ENCODE measurements around the gene ATP4A.
A peak's percentile ranks its signal among the peaks of the same experiment; 100 is the strongest.

Gene ATP4A

DNA sequence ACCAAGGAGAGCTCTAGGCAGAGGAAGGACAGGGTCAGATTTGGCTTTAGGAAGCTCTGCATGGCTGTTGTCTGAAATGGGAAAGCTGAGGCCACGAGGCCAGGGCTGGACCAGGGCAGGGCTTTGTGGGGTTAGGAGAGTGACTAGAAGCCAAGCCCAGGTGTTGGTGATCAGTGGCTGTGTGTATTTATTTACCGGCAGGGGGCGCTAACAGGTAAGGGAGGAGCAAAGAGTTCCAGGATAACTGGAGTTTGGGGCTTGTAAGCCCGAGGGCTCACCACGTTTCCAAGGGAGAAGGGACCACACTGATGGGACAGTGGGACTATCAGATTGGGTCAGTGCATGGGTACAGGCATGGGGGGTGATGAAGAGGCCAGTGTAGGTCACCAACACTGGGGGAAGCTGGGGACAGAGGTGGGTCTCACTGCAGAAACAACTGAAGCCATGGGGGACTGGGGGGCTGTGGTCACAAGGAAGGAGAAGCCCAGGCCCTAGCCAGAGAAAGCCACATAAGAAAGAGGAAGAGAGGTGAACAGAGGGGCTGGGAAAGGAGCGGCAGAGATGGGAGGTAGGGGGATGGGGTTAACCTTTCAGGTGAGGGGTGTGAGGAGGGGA, 14.2 kb downstream of the ATP4A start:
- peak; percentile 44 to 60 for DNase-seq

DNA sequence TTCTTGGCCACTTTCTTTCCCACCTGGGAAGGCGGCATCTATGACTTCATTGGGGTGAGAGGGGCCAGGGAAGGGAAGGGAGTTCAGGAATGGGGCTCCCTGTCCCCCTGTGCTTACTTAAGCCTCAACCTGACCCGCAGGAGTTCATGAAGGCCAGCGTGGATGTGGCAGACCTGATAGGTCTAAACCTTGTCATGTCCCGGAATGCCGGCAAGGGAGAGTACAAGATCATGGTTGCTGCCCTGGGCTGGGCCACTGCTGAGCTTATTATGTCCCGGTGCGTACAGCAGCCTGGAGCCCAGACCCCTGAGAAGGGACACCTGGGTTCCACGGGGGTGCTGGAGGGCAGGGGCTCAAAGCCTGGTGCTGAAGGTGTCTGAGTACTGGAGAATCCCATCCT, 16.9 kb downstream of the ATP4A start:
- no peak for DNase-seq

DNA sequence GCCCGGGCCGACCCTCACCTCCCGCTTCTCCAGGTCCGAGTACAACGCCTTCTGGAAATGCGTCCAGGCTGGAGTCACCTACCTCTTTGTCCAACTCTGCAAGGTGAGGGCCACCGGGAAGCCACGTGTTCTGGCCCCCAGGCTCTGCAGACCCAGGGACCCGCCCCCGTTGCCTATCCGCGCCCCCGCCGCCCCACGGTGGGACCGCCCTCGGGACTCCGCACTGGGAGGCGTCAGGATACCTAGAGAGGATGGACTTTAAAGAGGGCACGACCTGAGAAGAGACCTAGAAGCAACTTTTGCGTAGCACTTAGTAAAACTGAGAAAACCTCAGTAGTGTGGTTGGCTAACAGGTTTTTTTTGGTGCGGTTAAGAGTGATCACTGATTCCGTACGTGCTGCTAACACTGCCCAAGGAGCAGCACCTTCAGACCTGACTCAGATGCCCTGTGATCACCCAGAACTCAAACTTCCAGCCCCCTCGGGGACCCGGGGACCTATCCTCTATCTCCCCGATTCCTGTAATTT, 17.5 kb downstream of the ATP4A start:
- DNase-seq, result peak; percentile 77 to 82

DNA sequence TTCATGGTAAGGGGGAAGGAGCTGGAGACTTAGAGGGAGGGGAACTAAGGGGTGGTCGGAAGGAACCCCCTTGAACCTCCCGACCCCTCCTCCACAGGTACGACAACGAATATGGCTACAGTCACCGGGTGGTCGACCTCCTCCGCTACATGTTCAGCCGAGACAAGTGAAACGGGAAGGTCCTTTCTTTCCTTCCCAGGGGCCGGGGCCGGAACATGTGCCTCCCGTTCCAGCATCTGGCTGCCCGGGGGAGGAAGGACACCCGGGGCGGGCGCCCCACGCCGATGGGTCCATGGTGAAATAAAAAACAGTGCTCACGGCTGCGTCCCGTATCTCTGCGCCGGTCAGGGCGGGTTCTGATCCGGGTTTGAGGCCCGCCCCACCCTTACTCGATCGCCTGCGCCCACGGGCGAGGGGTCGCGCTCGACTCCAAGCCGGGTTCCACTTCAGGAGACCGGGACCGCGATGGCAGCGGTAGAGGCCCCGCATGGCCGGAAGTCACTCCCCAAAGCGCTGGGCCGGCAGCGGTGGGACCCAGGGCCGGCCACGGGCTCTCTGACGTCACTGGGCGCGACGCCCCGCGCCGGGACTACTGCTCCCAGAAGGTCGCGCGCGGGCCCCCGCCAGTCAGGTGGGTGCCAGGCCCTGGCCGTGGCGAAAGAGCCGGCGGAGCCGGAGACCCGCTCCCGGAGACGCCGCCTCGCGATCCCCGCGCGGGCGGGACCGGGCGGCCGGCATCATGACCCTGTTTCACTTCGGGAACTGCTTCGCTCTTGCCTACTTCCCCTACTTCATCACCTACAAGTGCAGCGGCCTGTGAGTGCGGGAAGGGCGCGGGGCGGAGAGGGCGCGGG, 18.2 kb downstream of the ATP4A start, which contains the start of gene TMEM147:
Gene TMEM147, plus strand, starts transcription at position 626 of the 854 bp plus-strand sequence. Its CDS starts 114 bp downstream, at position 740.
- DNase-seq, result peak; percentile 89 to 90

DNA sequence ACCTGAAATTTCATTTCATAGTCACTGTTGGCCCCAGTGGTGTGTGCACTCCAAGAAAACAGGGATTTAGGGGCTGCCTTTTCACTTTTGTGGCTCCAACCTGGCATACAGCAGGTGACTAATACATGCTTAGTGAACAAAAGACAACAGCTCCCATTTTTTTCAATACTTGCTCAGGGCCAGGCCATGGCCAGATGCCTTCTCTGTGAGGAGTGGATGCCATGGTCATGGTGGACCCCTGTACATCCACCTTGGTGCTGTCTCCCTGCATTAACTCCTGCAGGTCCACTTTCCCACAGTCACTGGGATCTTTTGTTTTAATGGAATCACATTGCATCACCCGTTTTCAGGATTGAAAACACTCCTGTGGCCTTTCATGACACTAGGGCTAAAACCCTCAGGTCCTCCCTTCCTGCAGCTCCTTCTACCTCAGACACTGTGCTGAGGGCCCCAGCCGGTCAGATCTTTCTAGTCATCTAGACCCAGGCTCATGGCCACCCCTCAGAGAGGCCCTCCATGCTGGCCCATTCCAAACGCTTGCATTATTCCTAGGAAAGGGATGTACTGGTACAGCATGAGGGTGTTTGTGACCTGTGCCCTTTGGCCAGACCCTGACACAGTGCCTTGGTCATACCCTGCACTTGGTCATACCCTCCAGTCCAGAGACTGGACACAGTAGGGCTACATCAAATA, 19.2 kb downstream of the ATP4A start:
- no peak for DNase-seq

DNA sequence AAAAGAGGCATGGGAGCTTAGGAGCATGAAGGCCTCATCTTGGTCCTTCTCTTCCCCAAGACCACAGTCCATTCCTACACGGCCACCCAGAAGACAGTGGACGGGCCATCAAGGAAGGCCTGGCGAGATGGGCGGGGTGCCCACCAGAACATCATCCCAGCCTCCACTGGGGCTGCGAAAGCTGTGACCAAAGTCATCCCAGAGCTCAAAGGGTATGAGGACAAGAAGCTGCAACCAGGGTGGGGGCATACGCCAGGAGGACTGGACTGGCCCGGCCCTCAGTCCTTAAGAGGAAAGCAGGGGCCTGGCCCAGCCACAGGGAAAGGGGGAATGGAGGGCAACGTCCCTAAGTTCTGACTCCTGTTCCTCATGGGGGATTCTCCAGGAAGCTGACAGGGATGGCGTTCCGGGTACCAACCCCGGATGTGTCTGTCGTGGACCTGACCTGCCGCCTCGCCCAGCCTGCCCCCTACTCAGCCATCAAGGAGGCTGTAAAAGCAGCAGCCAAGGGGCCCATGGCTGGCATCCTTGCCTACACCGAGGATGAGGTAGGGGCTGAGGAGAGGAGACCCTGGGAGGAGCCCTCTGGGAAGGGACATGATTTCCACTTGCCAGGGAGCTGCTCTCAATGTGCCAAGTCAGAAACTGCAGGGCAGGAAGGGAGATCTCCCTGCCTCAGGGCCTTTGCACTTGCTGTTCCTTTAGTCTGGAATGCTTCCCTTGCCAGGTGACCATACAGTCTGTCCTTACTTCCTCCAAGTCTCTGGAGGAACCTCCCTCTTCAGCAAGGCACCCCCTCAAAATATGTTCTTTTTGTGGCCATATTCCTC, 20.0 kb downstream of the ATP4A start:
- no peak for DNase-seq

DNA sequence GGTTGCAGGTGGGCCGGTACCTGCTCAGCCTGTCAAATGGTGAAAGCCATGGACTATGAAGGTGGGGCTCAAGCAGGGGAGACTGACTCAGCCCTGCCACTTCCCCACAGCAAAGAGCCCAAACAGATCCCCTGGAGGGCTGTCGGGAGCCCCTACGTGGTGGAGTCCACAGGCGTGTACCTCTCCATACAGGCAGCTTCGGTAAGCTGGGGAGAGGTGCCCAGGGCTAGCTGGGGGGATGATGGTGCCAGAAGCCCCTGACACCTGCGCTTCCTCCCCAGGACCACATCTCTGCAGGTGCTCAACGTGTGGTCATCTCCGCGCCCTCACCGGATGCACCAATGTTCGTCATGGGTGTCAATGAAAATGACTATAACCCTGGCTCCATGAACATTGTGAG, 21.2 kb downstream of the ATP4A start:
- no peak for DNase-seq

DNA sequence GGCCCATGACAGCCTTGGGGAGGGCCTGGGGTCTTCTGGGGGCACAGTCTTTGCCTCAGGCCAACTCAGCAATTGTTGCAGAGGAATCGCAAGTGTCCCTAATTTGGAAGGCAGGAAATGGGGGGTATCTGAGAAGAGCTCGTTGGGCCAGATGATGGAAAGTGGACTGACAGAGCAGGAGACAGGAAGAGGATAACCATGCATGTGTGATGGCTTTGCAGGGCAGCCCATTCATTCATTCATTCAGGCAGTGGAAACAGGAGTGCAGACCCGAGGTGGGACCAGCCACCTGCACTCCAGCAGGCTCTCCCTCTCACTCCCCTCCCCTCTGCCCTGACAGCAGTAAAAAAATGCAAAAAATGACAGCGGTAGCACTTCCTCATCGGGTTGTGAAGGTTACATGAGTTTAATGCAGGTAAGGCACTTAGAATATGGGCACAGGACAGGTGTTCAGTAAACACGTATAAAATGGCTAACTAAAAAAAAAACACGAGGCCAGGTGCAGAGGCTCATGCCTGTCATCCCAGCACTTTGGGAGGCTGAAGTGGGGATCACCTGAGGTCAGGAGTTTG, 23.0 kb downstream of the ATP4A start:
- no peak for DNase-seq

DNA sequence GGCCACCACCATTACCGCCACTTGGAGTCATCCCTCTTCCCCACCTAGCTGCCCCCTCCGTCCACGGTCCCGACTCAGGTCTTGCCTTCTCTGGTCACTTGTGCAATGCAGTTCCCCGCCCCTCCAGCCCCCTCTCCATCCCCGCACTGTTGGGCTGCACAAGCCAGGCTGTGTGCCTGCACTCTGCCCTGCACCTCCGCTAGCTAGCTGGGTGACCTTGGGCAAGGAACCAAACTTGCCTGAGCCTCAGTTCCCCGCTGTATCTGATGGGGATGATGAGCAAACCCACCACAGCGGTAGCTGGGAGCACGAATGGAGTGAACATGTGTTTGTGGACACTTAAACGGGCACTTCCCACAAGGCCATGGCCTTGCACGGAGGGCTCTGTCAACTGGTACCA, 23.6 kb downstream of the ATP4A start:
- DNase-seq, result no peak

DNA sequence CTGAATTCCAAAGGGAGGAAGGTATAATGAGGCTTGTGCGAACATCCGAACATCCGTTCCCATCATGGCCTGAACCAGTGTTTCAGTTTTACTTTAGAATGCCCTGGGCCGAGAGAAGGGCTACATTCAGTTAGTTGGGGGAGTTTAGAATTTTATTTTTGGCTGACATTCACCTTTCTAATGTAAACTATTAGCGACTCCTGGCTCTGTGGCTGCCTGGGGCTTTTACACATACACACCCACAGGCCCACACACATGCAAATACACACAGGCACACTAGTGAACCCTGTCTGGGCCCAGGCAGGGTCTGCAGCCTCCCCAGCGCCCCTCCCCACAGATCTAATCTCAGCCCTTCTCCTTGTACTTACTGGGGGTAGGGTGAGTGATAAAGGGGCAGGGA, 24.1 kb downstream of the ATP4A start:
- DNase-seq, result no peak

DNA sequence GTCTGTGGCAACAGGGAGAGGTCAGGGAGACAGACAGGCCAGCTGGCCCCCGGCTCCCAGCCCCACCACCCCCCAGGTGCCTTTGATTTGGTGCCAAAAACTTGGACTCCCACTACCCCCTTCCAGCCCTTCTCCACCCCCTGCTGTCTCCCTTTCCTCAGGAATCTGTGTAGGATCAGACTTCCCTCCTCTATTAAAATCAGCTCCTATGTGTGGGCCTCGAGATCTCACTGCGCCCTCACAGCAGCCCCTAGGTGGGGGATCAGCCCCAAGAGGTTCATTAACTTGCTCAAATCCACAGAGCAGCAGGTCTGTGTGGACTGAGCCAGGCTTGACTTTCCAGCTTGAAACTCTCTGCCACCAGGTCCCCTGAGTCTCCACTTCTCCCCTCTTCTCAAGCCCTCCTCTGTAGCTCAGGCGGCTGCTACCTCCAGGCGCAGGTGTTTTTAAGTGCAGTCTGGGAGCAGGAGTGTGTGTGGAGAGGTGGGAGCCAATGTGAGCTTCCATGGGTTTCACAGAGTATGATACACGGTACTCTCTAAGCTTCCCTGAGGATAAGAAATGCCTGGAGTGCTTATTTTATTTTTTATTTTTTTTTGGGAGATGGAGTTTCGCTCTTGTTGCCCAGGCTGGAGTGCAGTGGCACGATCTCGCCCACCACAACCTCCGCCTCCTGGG, 28.5 kb downstream of the ATP4A start:
- DNase-seq, result no peak

DNA sequence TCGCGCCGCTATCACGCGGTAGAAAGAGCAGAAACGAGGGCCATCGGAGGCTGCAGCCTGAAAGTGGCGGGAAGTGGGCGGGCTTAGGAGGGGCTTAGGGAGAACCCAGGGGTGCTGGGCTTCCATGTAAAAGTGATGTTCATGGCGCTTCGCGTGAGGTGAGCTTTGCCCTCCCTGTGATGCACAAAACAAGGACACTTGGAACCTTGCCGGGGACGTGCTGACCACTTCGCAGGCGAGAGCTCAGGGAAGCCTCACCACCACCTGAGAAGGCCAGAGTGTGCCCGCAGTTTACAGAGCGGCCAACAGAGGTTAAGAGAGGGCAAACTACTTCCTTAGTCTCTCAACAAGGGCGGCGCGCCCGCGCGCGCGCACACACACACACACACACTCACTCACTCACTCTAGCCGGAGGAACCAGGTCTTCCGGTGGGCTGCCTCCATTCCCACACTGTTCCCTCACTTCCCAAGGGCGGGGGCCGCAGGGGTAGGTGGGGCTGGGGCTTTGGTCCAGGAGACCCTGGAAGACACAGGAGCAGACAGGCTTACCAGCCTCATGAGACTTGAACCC, 29.6 kb downstream of the ATP4A start:
- peak in 1 of 2 experiments; percentile 26 for DNase-seq

DNA sequence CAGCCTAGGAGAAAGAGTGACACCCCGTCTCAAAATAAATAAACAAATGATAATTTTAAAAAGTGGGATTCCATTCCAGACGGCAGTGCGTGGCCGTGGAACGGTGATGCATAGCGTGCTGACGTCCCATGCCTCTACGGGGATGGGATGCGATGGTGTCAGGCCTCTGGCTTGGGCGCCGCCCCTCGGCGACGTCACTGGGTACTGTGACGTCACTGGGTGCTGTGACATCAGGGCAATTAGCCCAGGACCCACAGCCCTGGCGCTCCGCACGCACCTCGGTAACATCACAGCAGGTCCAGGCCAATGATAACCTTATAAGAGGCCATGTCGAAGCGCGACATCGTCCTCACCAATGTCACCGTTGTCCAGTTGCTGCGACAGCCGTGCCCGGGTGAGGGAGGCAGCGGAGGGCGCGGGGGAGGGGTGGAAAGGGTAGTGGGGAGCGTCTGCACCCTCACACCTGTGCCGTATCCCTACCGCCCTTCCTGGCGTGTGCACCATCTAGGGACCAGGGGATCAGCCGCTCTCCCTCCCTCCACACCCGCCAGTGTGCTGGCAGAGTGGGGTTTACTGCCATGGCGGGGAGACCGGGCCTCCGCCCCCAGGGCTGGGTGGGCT, 30.1 kb downstream of the ATP4A start, which contains the start of gene GAPDHS:
Gene GAPDHS, plus strand, starts transcription at position 256 of the 621 bp plus-strand sequence. Its CDS starts 72 bp downstream, at position 328.
- no peak for DNase-seq

DNA sequence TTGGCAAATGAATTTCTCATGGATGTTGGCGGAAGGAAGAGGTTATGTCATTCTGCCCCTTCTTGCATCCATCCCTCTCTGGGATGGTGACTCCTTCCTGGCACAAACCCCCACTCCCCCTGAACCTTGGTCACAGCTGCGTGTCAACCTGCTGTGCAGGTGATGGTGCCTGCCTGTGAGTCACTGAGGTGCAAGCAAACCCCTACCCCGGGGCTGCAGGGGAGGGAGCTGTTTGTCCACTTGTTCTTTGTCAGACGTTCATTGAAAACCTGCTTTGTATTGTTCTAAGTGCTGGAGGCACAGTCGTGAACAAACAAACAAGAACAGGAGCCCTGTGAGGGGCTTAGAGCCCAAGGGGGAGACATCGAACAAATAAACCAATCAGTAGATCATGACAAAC, 32.2 kb downstream of the ATP4A start:
- no peak for DNase-seq

DNA sequence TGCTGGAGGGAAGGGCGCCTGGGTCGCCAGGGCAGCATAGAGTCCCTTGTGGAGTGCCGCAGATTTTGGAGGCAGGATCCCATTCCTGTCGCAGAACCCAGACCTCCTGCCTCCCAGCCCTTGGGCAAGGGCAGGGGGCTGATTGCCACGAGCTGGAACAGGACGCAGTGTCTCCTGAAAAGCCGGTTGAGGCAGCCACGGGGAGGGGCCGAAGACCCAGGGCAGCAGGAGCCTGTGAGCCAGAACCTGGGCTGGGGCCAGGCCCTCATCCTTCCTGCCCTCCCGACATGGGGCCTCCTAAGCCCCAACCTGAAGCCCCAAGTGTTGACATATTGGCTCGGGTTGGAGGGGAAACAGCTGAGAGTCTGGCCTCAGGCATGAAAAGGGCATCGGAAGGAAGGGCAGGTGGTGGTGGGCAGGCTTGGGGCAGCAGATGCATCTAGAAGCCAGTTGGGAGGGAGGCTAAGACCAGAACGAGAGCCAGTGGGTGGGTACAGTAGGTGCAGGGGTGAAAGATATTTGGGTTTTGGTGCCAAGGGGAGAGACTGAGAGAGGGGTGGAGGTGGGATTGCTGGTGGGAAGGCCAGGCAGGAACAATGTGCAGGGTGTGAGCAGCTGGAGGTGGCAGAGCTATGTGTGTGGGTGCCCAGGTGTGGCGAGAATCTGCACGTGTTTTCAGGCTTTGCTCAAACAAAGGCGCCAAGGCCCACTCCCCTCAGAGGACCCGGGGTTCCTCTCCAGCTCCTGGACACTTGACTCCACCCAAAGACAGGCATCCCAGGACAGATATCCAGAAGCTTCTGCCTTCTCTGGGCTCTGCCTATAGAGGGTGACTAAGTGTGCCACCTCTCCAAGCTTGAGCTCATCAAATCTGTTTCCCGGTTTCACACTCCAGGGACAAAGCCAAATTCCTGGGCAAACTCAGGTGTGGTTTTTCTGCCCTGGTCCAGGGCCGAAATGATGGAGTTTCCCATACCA, 33.9 kb downstream of the ATP4A start:
- DNase-seq, result no peak

DNA sequence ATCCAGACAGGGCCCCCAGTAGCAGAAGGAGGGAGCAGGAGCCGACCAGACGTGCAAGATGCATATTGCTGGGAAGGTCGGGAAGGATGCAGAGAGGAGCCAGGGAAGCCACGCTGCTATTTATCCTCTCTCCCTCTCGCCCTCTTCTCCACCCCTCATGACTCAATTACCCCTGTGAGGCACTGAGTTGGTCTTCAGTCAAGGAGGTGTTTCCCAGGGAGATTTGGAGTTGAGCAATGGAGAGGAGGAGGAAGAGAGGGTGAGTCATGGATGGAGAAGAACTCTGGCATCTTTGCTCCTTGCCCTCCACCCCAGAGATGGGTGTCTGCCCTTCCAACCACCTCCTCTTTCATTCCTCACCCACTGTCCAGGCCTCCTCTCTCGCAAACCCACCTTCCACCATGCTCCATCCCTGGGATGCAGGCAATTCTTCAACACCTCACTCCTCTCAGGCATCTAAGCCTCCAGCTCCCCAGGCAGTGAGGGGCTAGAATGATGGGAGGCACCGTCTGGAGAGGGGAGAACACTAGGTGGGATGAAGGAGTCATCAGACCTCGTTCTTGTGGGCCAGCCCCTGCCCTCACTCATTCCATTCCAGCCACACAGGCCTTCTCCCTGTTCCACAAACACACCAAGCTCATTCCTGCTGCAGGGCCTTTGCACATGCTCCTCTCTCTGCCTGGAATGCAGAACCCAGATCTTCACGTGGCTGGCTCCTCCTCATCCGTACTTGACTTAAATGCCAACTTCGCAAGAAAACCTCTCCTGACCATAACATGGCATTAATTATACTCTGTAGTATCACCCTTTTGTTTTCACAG, 35.0 kb downstream of the ATP4A start, which contains the start of gene SBSN:
Gene SBSN, minus strand, starts transcription at position 94 of the 821 bp plus-strand sequence. Its CDS starts 30 bp downstream, at position 64.
- DNase-seq, result no peak

DNA sequence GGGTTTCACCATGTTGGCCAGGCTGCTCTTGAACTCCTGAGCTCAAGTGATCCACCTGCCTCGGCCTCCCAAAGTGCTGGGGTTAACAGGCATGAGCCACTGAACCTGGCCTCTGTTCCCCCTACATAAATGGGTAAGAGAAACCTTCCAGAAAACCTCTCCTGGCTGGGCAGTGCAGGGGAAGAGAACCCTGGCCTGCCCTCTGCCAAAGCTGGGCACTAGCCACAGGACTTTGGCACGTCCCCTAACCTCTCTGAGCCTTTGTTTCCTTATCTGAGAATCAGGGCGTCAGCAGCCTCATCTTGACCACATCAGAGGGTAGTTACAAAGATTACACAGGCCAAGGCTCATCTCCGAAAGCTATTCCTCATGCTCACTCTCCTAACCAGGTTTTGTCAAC, 37.6 kb downstream of the ATP4A start:
- no peak for DNase-seq

DNA sequence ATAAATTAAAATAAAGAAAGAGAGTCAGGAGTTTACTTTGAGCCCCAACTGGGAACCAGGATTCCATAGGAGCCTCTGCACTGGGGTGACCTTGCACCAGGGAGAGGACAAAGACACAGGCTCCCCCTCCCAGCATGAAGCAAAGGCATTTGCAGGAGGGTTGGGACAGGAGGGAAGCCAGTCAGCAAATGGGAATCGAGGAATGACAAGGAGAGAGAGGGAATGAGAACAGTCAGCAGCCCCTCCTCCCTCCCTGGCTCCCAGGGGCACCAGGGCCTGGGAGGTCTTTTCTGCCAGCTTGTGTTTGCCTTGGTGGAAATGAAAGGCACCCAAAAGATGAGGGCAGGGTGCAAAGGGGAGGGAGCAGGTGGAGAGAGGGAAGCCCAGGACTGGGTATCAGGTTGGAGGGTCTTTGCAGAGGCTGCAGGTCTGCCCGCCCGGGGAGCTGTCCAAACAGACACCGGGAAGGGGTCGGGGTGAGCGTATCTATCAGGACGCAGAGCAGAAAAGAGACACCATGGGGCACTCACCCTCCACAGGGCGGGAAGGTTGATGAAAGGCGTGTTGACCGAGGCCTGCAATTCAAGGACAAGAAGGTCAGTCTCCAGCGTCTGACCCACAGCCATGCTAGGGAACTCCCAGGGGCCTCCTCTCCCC, 39.1 kb downstream of the ATP4A start:
- DNase-seq, result no peak
